H1 (cell line): Measurements from ENCODE around the gene MAPKAP1. TPM values are rescaled to one million over a fixed set of nuclear protein-coding genes. Genes with fewer than 3 reads are reported as not detected.

Source experiments
- CHD7 ChIP-seq: fragments of 300-600 bp; sonication (generic); IDR thresholded peaks from 2 replicates; pipeline ENCODE4 v1.7.1; 2012; ENCODE audit warnings: low read length, moderate library complexity, mild to moderate bottlenecking, inconsistent platforms; ENCODE audit not compliant: insufficient replicate concordance
- E2F6 ChIP-seq: IDR thresholded peaks from 2 replicates; pipeline ENCODE4 v1.6.1; 2012; ENCODE audit warnings: inconsistent platforms
- TAF7 ChIP-seq: optimal IDR thresholded peaks from 2 replicates; pipeline ENCODE3; 2011; ENCODE audit warnings: low read depth, mild to moderate bottlenecking, inconsistent platforms, low read length, moderate library complexity, borderline replicate concordance
- TEAD4 ChIP-seq: IDR thresholded peaks from 2 replicates; pipeline ENCODE4 v1.6.1; 2012; ENCODE audit warnings: low read depth, low read length, inconsistent platforms, mixed read lengths
- polyA plus RNA-seq, 7 experiments: library from polyadenylated mRNA; depleted of rRNA in 3 of 7; stranded (reverse) in 5 of 7; unstranded in 2 of 7; fragments of >200 nt in 5 of 7; fragments of 200-250 nt in 2 of 7; gene quantifications; 1 replicate in 5 of 7; 2 replicates in 1 of 7; 4 replicates in 1 of 7; pipeline versions ENCODE4 v1.2.1 to v1.2.3, GENCODE V29; 2011 to 2013; ENCODE audit warnings: missing spikeins in 2 of 7, mixed read lengths in 2 of 7
- total RNA-seq: library from RNA; stranded (reverse); fragmentation: NEBNext Ultra II Directional; extraction: Animal tissue kit (Norgen Biotek cat#: 25700); gene quantifications from 2 replicates; pipeline ENCODE4 v1.2.1, GENCODE V29; 2021

The MAPKAP1 gene
- total and polyA plus RNA-seq, 2 of the 8 experiments (the other 6 are each of a cell fraction or from before 2014, with no cell fraction given) = 79.2 to 140 TPM

DNA sequence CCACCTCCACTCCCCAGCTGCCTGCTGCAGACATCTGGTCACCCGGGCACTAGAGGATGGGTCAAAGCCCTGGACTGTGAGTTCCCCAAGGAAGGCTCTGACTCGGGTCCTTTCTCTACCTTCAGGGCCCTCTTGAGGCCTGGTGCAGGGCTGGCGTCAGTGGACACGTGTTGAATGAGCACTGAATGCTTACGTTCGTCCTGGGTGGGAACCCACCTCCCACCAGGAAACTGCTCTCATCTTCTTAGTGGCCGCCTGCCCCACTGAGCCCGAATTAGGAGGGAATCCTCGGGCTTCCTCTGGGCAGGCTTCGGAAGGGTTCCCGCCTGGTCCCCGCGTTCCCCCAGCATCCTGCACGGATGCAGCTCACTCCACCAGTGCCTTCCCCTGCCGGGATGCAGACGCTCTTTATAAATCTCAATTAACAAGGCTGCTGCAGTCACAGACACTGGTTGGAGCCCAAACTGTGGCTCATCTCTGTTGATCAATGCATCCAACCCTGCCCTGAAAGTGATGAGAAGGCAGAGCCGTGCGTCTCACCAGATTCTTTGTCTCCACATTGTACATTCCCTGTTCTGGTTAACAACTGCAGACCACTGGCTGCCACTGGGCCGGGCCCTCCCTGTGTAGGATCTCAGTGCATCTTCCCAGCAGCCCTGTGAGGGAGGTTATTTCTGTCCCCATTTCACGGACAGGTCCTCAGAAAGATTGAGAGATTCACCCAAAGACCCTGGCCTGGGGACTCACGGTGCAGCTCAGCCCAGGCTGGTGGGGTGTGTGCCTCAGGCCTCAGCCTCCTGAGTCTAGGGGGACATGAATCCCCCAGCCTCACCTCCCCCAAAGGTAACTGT is 276.6 kb downstream of the MAPKAP1 start (continued):
- no peak for TF ChIP-seq CHD7
- TF ChIP-seq TEAD4 = no peak
- TF ChIP-seq E2F6 = no peak
- TF ChIP-seq TAF7 = no peak
